Mesendoderm (in vitro differentiated cells): ENCODE results near the gene PARD3.

Experiments
- DNase-seq: peaks from one replicate; pipeline ENCODE4 v3.0.0; 2013
- H2AK5ac ChIP-seq: 2 replicates; pipeline ENCODE4 v1.6.1; 2013; ENCODE audit warnings: low read length, inconsistent platforms
- H2BK120ac ChIP-seq: 2 replicates; pipeline ENCODE4 v1.6.1; 2013; ENCODE audit warnings: low read depth, mild to moderate bottlenecking, low read length, moderate library complexity, mixed read lengths
- H2BK15ac ChIP-seq: replicated peaks from 2 replicates; pipeline ENCODE4 v1.6.1; 2013; ENCODE audit warnings: low read depth, mild to moderate bottlenecking, moderate library complexity
- H2BK5ac ChIP-seq: 2 replicates; pipeline ENCODE4 v1.6.1; 2013; ENCODE audit warnings: low read length, inconsistent platforms
- H3K18ac ChIP-seq: 2 replicates; pipeline ENCODE4 v1.6.1; 2013; ENCODE audit warnings: mild to moderate bottlenecking, low read length, mixed read lengths
- H3K23ac ChIP-seq: one replicate; pipeline ENCODE4 v1.6.1; 2013; ENCODE audit warnings: low read length
- H3K27ac ChIP-seq: 2 replicates; pipeline ENCODE4 v1.5.1; 2013; ENCODE audit warnings: low read depth, mild to moderate bottlenecking, inconsistent platforms, low read length, moderate library complexity
- H3K27me3 ChIP-seq: 2 replicates; pipeline ENCODE4 v1.6.1; 2013; ENCODE audit warnings: low read length, control low read depth, mild to moderate bottlenecking, inconsistent platforms; ENCODE audit not compliant: insufficient read depth, poor library complexity
- H3K36me3 ChIP-seq: 2 replicates; pipeline ENCODE4 v1.6.1; 2013; ENCODE audit warnings: low read length, inconsistent platforms; ENCODE audit not compliant: control insufficient read depth, insufficient read depth
- H3K4ac ChIP-seq: one replicate; pipeline ENCODE4 v1.6.1; 2013; ENCODE audit warnings: low read depth, mild to moderate bottlenecking, low read length, moderate library complexity
- H3K4me1 ChIP-seq: 2 replicates; pipeline ENCODE4 v1.6.1; 2013; ENCODE audit warnings: low read depth, low read length, inconsistent platforms; ENCODE audit not compliant: control insufficient read depth
- H3K4me2 ChIP-seq: 2 replicates; pipeline ENCODE4 v1.6.1; 2013; ENCODE audit warnings: low read length
- H3K4me3 ChIP-seq: 2 replicates; pipeline ENCODE4 v1.5.1; 2013; ENCODE audit warnings: mild to moderate bottlenecking, low read length
- H3K56ac ChIP-seq: one replicate; pipeline ENCODE4 v1.6.1; 2013; ENCODE audit warnings: low read length
- H3K79me1 ChIP-seq: 2 replicates; pipeline ENCODE4 v1.6.1; 2013; ENCODE audit warnings: low read length, inconsistent platforms
- H3K79me2 ChIP-seq: 2 replicates; pipeline ENCODE4 v1.6.1; 2013; ENCODE audit warnings: mild to moderate bottlenecking, low read length; ENCODE audit not compliant: control insufficient read depth, insufficient read depth
- H3K9ac ChIP-seq: 2 replicates; pipeline ENCODE4 v1.6.1; 2013; ENCODE audit warnings: low read length, inconsistent platforms
- H4K5ac ChIP-seq: one replicate; pipeline ENCODE4 v1.6.1; 2013; ENCODE audit warnings: low read length
- H4K8ac ChIP-seq: one replicate; pipeline ENCODE4 v1.6.1; 2013; ENCODE audit warnings: low read depth, mild to moderate bottlenecking, control low read depth, low read length, moderate library complexity
- WGBS: extraction: QIAGEN DNeasy Blood & Tissue Kit; methylation state at CpG from one replicate; pipeline ENCODE4 v1.1.7; 2013; ENCODE audit warnings: low lambda C conversion rate, missing lambda C conversion rate; ENCODE audit not compliant: insufficient coverage; ENCODE audit errors: extremely low coverage; 5-methylcytosine and 5-hydroxymethylcytosine counted together

PARD3 gene

GRCh38 chr10:34313888-34314287 is 501.2 kb downstream of the PARD3 start:
- Histone ChIP-seq H3K23ac (no peak overlapping the region), H3K4me1 (peaks cover 2% of the 10 kb centered on the region), H3K36me3 (no peaks in the 10 kb centered on the region), H3K56ac (no peak overlapping the region), H3K4me2 (no peak overlapping the region), H2BK120ac (no peak overlapping the region), H2BK5ac (no peak overlapping the region), H3K9ac (no peak overlapping the region), H3K4me3 (no peak overlapping the region), H4K5ac (no peak overlapping the region), H3K4ac (no peak overlapping the region), H3K27ac (no peak overlapping the region), H3K18ac (no peak overlapping the region), H2AK5ac (no peak overlapping the region), H3K79me2 (no peaks in the 10 kb centered on the region), H2BK15ac (no peak overlapping the region), H3K79me1 (no peaks in the 10 kb centered on the region), H4K8ac (no peak overlapping the region), H3K27me3 (no peaks in the 10 kb centered on the region)
- WGBS = no CpG with 5 or more reads among the region's 3 CpGs
- no peak for DNase-seq

GRCh38 chr10:34313353-34313752 is 501.7 kb downstream of the PARD3 start:
- no peak overlapping the region for H2BK5ac ChIP-seq
- no peak overlapping the region for H4K8ac ChIP-seq
- H3K79me2 ChIP-seq = no peaks in the 10 kb centered on the region
- no peaks in the 10 kb centered on the region for H3K27me3 ChIP-seq
- no peak overlapping the region for H3K9ac ChIP-seq
- H3K23ac ChIP-seq = no peak overlapping the region
- no peak overlapping the region for H3K18ac ChIP-seq
- H2BK15ac ChIP-seq = no peak overlapping the region
- no peak overlapping the region for H3K4ac ChIP-seq
- H3K36me3 ChIP-seq = no peaks in the 10 kb centered on the region
- peaks cover 2% of the 10 kb centered on the region for H3K4me1 ChIP-seq
- H3K4me3 ChIP-seq = no peak overlapping the region
- H2BK120ac ChIP-seq = no peak overlapping the region
- H4K5ac ChIP-seq = no peak overlapping the region
- WGBS = no CpG with 5 or more reads among the region's 1 CpG
- no peak for DNase-seq
- no peaks in the 10 kb centered on the region for H3K79me1 ChIP-seq
- no peak overlapping the region for H3K4me2 ChIP-seq
- no peak overlapping the region for H2AK5ac ChIP-seq
- H3K27ac ChIP-seq = no peak overlapping the region
- no peak overlapping the region for H3K56ac ChIP-seq

GRCh38 chr10:34311679-34312078 is 503.4 kb downstream of the PARD3 start:
- Histone ChIP-seq H3K4me3 (no peak overlapping the region), H3K9ac (no peak overlapping the region), H2AK5ac (no peak overlapping the region), H3K4me2 (no peak overlapping the region), H3K27me3 (no peaks in the 10 kb centered on the region), H2BK120ac (no peak overlapping the region), H4K5ac (no peak overlapping the region), H3K79me2 (no peaks in the 10 kb centered on the region), H3K36me3 (no peaks in the 10 kb centered on the region), H2BK15ac (no peak overlapping the region), H3K18ac (no peak overlapping the region), H4K8ac (no peak overlapping the region), H3K79me1 (no peaks in the 10 kb centered on the region), H3K27ac (no peak overlapping the region), H2BK5ac (no peak overlapping the region), H3K23ac (no peak overlapping the region), H3K56ac (no peak overlapping the region), H3K4ac (no peak overlapping the region), H3K4me1 (peaks cover 2% of the 10 kb centered on the region)
- no peak for DNase-seq
- no CpG with 5 or more reads among the region's 3 CpGs for WGBS

- H3K9ac ChIP-seq = no peak overlapping the region
- H4K8ac ChIP-seq = no peak overlapping the region
- H2BK120ac ChIP-seq = no peak overlapping the region
- H3K27ac ChIP-seq = no peak overlapping the region
- H3K4me3 ChIP-seq = no peak overlapping the region
- no peaks in the 10 kb centered on the region for H3K79me2 ChIP-seq
- H3K36me3 ChIP-seq = no peaks in the 10 kb centered on the region
- WGBS = no CpG with 5 or more reads among the region's 4 CpGs
- no peak overlapping the region for H3K4me2 ChIP-seq
- no peak overlapping the region for H3K4ac ChIP-seq
- H3K79me1 ChIP-seq = no peaks in the 10 kb centered on the region
- DNase-seq = no peak
- no peak overlapping the region for H4K5ac ChIP-seq
- peaks cover 2% of the 10 kb centered on the region for H3K4me1 ChIP-seq
- no peak overlapping the region for H2AK5ac ChIP-seq
- no peak overlapping the region for H2BK5ac ChIP-seq
- no peak overlapping the region for H3K23ac ChIP-seq
- H3K56ac ChIP-seq = no peak overlapping the region
- H3K27me3 ChIP-seq = no peaks in the 10 kb centered on the region
- H3K18ac ChIP-seq = no peak overlapping the region
- no peak overlapping the region for H2BK15ac ChIP-seq
Observed at GRCh38 chr10:34310234-34310633, 504.9 kb downstream of the PARD3 start.

- WGBS = no CpG with 5 or more reads among the region's 6 CpGs
Observed at GRCh38 chr10:34305189-34305588, 509.9 kb downstream of the PARD3 start.

GRCh38 chr10:34303022-34303421 is 512.1 kb downstream of the PARD3 start:
- Histone ChIP-seq H3K4me2 (no peak overlapping the region), H3K36me3 (no peaks in the 10 kb centered on the region), H3K4me1 (no peaks in the 10 kb centered on the region), H2BK120ac (no peak overlapping the region), H4K5ac (no peak overlapping the region), H3K4me3 (no peak overlapping the region), H3K4ac (no peak overlapping the region), H3K79me1 (no peaks in the 10 kb centered on the region), H3K9ac (no peak overlapping the region), H2BK5ac (no peak overlapping the region), H3K18ac (no peak overlapping the region), H2BK15ac (no peak overlapping the region), H3K79me2 (no peaks in the 10 kb centered on the region), H3K23ac (no peak overlapping the region), H4K8ac (no peak overlapping the region), H3K56ac (no peak overlapping the region), H3K27me3 (no peaks in the 10 kb centered on the region), H2AK5ac (no peak overlapping the region), H3K27ac (no peak overlapping the region)
- WGBS = no CpG with 5 or more reads among the region's 2 CpGs
- DNase-seq = no peak

More at GRCh38 chr10:34305189-34305588, 509.9 kb downstream of the PARD3 start:
- H3K18ac ChIP-seq = no peak overlapping the region
- no peaks in the 10 kb centered on the region for H3K36me3 ChIP-seq
- no peak overlapping the region for H3K23ac ChIP-seq
- H3K4me3 ChIP-seq = no peak overlapping the region
- no peaks in the 10 kb centered on the region for H3K79me1 ChIP-seq
- H3K79me2 ChIP-seq = no peaks in the 10 kb centered on the region
- no peak overlapping the region for H4K8ac ChIP-seq
- no peak overlapping the region for H3K4ac ChIP-seq
- peak; percentile 89 for DNase-seq
- H2BK120ac ChIP-seq = no peak overlapping the region
- H3K27me3 ChIP-seq = no peaks in the 10 kb centered on the region
- no peak overlapping the region for H3K4me2 ChIP-seq
- H2BK5ac ChIP-seq = no peak overlapping the region
- H3K27ac ChIP-seq = no peak overlapping the region
- H3K4me1 ChIP-seq = no peaks in the 10 kb centered on the region
- no peak overlapping the region for H3K56ac ChIP-seq
- no peak overlapping the region for H2AK5ac ChIP-seq
- H3K9ac ChIP-seq = no peak overlapping the region
- no peak overlapping the region for H2BK15ac ChIP-seq
- H4K5ac ChIP-seq = no peak overlapping the region
